ENCODE measurements around the gene PTGFRN.

PTGFRN gene

DNA sequence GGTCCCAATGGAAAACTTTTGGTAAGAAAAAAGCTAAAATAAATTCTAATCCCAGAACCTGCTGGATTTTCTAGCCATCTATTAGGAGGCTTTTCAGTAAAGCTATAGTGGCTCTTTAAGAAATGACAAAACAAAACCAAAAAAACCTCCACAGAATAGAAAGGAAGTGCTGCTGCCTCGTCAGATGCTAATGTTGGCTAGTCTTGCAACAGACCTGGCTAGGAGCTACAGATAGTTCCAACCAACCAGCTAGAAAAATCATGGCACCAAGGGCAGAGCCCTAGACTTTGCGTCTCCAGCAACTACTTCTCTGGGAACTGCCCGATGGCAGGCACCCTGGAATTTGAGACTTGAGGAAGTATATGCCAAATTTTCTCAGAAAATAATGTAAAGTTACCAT is 99.4 kb downstream of the PTGFRN start:
- no peak for DNase-seq (ENCODE audit: low read depth, low spot score)
- TF ChIP-seq, protein P1, sequence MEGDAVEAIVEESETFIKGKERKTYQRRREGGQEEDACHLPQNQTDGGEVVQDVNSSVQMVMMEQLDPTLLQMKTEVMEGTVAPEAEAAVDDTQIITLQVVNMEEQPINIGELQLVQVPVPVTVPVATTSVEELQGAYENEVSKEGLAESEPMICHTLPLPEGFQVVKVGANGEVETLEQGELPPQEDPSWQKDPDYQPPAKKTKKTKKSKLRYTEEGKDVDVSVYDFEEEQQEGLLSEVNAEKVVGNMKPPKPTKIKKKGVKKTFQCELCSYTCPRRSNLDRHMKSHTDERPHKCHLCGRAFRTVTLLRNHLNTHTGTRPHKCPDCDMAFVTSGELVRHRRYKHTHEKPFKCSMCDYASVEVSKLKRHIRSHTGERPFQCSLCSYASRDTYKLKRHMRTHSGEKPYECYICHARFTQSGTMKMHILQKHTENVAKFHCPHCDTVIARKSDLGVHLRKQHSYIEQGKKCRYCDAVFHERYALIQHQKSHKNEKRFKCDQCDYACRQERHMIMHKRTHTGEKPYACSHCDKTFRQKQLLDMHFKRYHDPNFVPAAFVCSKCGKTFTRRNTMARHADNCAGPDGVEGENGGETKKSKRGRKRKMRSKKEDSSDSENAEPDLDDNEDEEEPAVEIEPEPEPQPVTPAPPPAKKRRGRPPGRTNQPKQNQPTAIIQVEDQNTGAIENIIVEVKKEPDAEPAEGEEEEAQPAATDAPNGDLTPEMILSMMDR (IDR thresholded peaks at IDR 0.05; ENCODE audit: insufficient read depth, low read length, missing control alignments): no peak
- ChIA-PET CTCF (no interaction called here), POLR2A (no interaction called here)
- H3K4me3 ChIP-seq (ENCODE audit: low read depth, low read length): no peak overlapping the region

DNA sequence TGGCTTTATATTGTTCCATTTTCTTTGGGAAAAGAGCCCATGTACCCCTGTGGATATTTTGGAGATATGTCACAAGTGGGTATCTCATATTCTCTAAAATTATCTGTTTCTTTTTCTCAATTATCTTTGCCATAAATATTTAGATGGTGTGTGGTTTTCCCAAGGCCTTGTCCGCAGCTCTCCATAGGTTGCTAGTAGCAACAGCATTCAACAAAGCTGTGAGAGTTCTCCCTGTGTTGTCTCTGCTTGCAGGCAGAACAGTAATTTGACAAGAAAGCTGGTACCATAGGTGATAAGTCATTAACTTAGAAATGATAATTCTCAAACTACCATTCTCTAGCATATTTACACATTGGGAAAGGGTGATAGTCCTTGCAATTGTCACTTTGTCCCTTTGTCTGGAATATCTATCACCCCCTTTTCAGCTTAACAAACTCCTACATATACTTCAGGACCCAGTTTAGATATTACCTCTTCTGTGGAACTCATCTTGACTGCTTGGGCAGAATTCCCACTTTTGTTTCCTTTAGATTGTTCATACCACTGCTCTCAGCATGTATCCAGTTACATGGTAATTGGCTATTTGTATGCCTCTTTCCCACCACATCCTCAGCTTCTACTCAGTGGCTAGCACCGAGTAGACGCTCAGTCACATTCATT is 100.7 kb downstream of the PTGFRN start:
- ChIA-PET CTCF (no interaction called here), POLR2A (no interaction called here)
- DNase-seq (ENCODE audit: low read depth, low spot score): no peak
- TF ChIP-seq, protein P1 (IDR thresholded peaks at IDR 0.05; ENCODE audit: insufficient read depth, low read length, missing control alignments): no peak
- H3K4me3 ChIP-seq (ENCODE audit: low read depth, low read length): no peak overlapping the region

DNA sequence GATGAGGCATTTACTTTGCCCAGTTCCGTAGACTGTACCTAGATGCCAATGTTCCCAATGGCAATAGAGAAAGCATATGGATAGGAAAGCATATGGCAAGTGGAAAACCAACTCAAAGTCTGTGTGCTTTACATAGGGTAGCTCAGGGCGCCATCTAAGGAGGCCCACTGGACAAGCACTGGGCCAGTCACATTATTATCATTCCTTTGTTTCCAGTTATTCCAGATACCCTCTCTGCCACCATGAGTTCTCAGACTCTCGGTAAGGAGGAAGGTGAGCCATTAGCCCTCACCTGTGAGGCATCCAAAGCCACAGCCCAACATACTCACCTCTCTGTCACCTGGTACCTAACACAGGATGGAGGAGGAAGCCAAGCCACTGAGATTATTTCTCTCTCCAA is 101.6 kb downstream of the PTGFRN start:
- TF ChIP-seq, protein P1 (IDR thresholded peaks at IDR 0.05; ENCODE audit: insufficient read depth, low read length, missing control alignments): no peak
- no peak overlapping the region for H3K4me3 ChIP-seq (ENCODE audit: low read depth, low read length)
- POLR2A ChIA-PET: no interaction called here
- CTCF ChIA-PET: no interaction called here
- no peak for DNase-seq (ENCODE audit: low read depth, low spot score)

DNA sequence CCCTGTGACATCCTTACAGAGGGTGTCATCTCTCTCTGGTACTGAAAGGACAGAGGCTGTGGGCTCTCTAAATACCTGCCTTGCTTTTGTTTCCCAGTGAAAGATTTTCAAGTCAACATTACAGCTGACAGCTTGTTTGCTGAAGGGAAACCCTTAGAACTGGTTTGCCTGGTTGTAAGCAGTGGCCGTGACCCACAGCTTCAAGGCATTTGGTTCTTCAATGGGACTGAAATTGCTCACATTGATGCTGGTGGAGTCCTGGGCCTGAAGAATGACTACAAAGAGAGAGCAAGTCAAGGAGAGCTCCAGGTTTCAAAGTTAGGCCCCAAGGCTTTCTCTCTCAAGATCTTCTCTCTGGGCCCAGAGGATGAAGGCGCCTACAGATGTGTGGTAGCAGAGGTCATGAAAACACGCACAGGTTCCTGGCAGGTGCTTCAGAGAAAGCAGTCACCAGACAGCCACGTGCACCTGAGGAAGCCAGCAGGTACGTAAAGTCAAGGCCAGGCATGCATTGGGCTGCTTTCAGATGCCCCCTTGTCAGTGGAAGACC is 103.7 kb downstream of the PTGFRN start:
- CTCF ChIA-PET: interaction anchor here (1.0 kb wide), 1 partner anchor 171 kb away, joined by 3 read pairs; no protein-coding TSS in a partner anchor
- POLR2A ChIA-PET: no interaction called here
- DNase-seq (ENCODE audit: low read depth, low spot score): no peak
- TF ChIP-seq, protein P1 (IDR thresholded peaks at IDR 0.05; ENCODE audit: insufficient read depth, low read length, missing control alignments): no peak
- no peak overlapping the region for H3K4me3 ChIP-seq (ENCODE audit: low read depth, low read length)

DNA sequence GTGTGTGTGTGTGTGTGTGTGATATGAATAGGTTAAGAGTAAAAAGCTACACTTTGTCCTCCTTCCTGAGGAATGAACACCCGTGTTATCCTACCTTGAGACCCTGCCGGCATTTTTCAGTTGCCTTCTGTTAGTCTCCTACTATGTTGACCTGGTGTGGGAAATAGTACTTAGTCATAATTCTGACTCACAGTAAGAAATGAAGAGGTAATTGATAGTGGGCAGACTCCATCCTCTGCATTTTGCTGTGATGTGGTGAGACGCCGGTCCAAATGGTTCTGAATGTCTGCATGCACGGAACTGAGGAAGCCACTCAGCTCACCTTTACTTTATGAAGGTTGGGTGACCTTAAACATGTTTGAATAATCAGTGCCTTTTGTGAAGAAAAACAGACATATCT is 104.5 kb downstream of the PTGFRN start:
- ChIA-PET CTCF (interaction anchor here (1.0 kb wide), 1 partner anchor 171 kb away, joined by 3 read pairs; no protein-coding TSS in a partner anchor), POLR2A (no interaction called here)
- TF ChIP-seq, protein P1 (IDR thresholded peaks at IDR 0.05; ENCODE audit: insufficient read depth, low read length, missing control alignments): no peak
- H3K4me3 ChIP-seq (ENCODE audit: low read depth, low read length): no peak overlapping the region
- DNase-seq (ENCODE audit: low read depth, low spot score): no peak

DNA sequence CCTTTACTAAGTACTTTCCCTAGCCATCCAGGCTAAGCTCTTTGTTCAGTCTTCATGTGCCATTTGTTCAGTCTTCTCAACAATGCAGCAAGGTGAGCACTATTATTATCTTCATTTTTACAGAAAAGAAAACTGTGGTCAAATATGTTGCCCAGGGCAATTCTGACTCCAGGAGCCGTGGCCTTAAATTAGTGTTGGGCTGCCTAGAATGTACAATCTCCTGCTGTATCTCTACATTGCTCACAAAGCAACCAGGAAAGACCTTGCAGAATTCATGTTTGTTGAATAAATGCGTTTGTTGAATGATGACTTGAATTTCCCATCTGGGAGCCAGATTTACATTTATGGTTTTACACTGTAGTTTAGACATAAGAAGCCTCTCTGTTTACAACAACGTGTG is 106.0 kb downstream of the PTGFRN start:
- ChIA-PET CTCF (no interaction called here), POLR2A (no interaction called here)
- TF ChIP-seq, protein P1 (IDR thresholded peaks at IDR 0.05; ENCODE audit: insufficient read depth, low read length, missing control alignments): no peak
- DNase-seq (ENCODE audit: low read depth, low spot score): no peak
- no peak overlapping the region for H3K4me3 ChIP-seq (ENCODE audit: low read depth, low read length)

Data from AG04449 (cell line).